ENCODE measurements around the gene OR10V1.

OR10V1 gene

DNA sequence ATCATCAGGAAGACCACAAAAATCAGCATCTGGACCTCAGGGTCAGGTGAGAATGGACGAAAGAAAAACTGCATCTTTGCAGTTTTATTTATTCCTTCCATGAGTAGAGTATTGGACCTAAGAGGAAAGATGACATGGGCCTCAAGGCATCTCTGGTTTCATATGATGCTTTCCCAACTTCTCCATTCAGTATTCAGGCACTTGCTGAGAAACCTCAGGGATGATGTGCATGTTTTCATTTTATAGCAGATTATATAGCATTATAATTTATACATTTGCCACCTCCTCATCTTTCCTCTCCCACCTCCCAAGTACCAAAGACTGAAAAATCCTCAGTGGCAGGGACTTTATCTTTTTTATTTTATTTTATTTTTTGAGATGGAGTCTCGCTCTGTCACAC lies at the start of gene OR10V1:
Gene OR10V1, minus strand, starts transcription at position 101 of the 400 bp plus-strand sequence. Its CDS starts 0 bp downstream, at position 101.
- Mint-ChIP-seq H3K27ac (ENCODE audit: low read depth) (no peak within 1 kb of the TSS), H3K9me3 (no peaks in the 10 kb centered on the region)

GRCh38 chr11:59761993-59762392 lies 48.3 kb upstream of the OR10V1 start:
- H3K27ac Mint-ChIP-seq (ENCODE audit: low read depth): no peak overlapping the region
- no peaks in the 10 kb centered on the region for H3K9me3 Mint-ChIP-seq
- no peak for ATAC-seq (replicated peaks; ENCODE audit: extremely low read depth, poor library complexity, severe bottlenecking)
- no peaks in the 10 kb centered on the region for H3K27me3 Mint-ChIP-seq
- no peak overlapping the region for H3K4me3 Mint-ChIP-seq
- no peak for DNase-seq (ENCODE audit: low spot score in 2 of 2)
- H3K36me3 Mint-ChIP-seq (ENCODE audit: insufficient read depth): no peaks in the 10 kb centered on the region
- peaks cover 14% of the 10 kb centered on the region for H3K4me1 Mint-ChIP-seq

More for the DNA sequence above, at the start of gene OR10V1:
- H3K36me3 Mint-ChIP-seq (ENCODE audit: insufficient read depth): no peaks in the 10 kb centered on the region
- ATAC-seq (replicated peaks; ENCODE audit: extremely low read depth, poor library complexity, severe bottlenecking): no peak
- no peak within 1 kb of the TSS for H3K4me3 Mint-ChIP-seq
- H3K4me1 Mint-ChIP-seq: no peaks in the 10 kb centered on the region
- peaks cover 50% of the 10 kb centered on the region for H3K27me3 Mint-ChIP-seq
- no peak for DNase-seq (ENCODE audit: low spot score in 2 of 2)

DNA sequence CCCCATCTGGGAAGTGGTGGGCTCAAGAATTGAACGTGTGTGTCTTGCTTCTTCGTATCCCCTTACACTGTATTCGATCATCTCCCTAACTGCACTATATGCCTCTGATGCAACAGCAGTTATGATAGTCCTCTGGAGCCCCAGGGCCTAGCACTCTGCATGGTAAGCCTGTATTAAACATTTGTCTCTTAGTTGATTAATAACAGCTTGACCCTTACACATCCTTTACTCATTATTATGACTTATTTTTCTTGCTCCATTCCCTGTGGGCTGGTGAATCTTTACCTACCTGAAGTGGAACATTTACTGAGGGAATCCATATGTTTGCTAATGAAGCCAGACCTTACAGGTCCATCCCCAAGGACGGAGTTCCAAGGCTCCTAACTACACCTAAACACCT lies 47.1 kb upstream of the OR10V1 start:
- ATAC-seq (replicated peaks; ENCODE audit: extremely low read depth, poor library complexity, severe bottlenecking): no peak
- Mint-ChIP-seq H3K27me3 (no peaks in the 10 kb centered on the region), H3K36me3 (ENCODE audit: insufficient read depth) (peaks cover 3% of the 10 kb centered on the region), H3K4me1 (peaks cover 22% of the 10 kb centered on the region), H3K27ac (ENCODE audit: low read depth) (no peak overlapping the region), H3K4me3 (no peak overlapping the region), H3K9me3 (no peaks in the 10 kb centered on the region)
- DNase-seq (ENCODE audit: low spot score in 2 of 2): no peak

GRCh38 chr11:59759900-59760299 lies 46.3 kb upstream of the OR10V1 start:
- Mint-ChIP-seq H3K4me1 (peaks cover 19% of the 10 kb centered on the region), H3K27me3 (no peaks in the 10 kb centered on the region), H3K27ac (ENCODE audit: low read depth) (no peak overlapping the region), H3K4me3 (no peak overlapping the region), H3K9me3 (no peaks in the 10 kb centered on the region), H3K36me3 (ENCODE audit: insufficient read depth) (peaks cover 4% of the 10 kb centered on the region)
- ATAC-seq (replicated peaks; ENCODE audit: extremely low read depth, poor library complexity, severe bottlenecking) (no peak), DNase-seq (ENCODE audit: low spot score in 2 of 2) (no peak)

- Mint-ChIP-seq H3K27me3 (no peaks in the 10 kb centered on the region), H3K36me3 (ENCODE audit: insufficient read depth) (peaks cover 10% of the 10 kb centered on the region), H3K27ac (ENCODE audit: low read depth) (no peak overlapping the region), H3K9me3 (no peaks in the 10 kb centered on the region), H3K4me1 (peaks cover 31% of the 10 kb centered on the region), H3K4me3 (no peak overlapping the region)
- DNase-seq (ENCODE audit: low spot score in 2 of 2) (no peak), ATAC-seq (replicated peaks; ENCODE audit: extremely low read depth, poor library complexity, severe bottlenecking) (no peak)
Measured at GRCh38 chr11:59758401-59759037, 44.9 kb upstream of the OR10V1 start.

- Mint-ChIP-seq H3K27me3 (no peaks in the 10 kb centered on the region), H3K27ac (ENCODE audit: low read depth) (no peak overlapping the region)
- DNase-seq (ENCODE audit: low spot score in 2 of 2): no peak
Measured at GRCh38 chr11:59756845-59757244, 43.2 kb upstream of the OR10V1 start.

DNA sequence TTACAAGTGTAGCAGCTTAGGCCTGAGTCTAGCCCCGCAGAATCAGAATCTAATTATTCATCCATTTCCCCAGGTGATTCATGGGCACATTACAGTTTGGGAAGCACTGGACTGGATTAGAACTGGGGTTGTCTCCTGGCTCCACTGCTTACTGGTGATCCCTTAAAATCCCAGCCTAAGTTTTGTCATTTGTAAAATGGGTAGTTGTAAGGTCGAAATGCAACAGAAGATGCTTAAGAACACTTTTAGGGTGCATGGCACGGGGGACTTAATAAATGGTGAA lies 42.9 kb upstream of the OR10V1 start:
- Mint-ChIP-seq H3K36me3 (ENCODE audit: insufficient read depth) (peaks cover 10% of the 10 kb centered on the region), H3K9me3 (no peaks in the 10 kb centered on the region), H3K4me3 (peak overlapping the region; percentile 93), H3K27me3 (no peaks in the 10 kb centered on the region), H3K4me1 (peaks cover 31% of the 10 kb centered on the region), H3K27ac (ENCODE audit: low read depth) (no peak overlapping the region)
- ATAC-seq (replicated peaks; ENCODE audit: extremely low read depth, poor library complexity, severe bottlenecking) (no peak), DNase-seq (ENCODE audit: low spot score in 2 of 2) (no peak)

More at GRCh38 chr11:59756845-59757244, 43.2 kb upstream of the OR10V1 start:
- ATAC-seq (replicated peaks; ENCODE audit: extremely low read depth, poor library complexity, severe bottlenecking): no peak
- peak overlapping the region; percentile 93 for H3K4me3 Mint-ChIP-seq
- no peaks in the 10 kb centered on the region for H3K9me3 Mint-ChIP-seq
- H3K4me1 Mint-ChIP-seq: peaks cover 31% of the 10 kb centered on the region
- peaks cover 10% of the 10 kb centered on the region for H3K36me3 Mint-ChIP-seq (ENCODE audit: insufficient read depth)

DNA sequence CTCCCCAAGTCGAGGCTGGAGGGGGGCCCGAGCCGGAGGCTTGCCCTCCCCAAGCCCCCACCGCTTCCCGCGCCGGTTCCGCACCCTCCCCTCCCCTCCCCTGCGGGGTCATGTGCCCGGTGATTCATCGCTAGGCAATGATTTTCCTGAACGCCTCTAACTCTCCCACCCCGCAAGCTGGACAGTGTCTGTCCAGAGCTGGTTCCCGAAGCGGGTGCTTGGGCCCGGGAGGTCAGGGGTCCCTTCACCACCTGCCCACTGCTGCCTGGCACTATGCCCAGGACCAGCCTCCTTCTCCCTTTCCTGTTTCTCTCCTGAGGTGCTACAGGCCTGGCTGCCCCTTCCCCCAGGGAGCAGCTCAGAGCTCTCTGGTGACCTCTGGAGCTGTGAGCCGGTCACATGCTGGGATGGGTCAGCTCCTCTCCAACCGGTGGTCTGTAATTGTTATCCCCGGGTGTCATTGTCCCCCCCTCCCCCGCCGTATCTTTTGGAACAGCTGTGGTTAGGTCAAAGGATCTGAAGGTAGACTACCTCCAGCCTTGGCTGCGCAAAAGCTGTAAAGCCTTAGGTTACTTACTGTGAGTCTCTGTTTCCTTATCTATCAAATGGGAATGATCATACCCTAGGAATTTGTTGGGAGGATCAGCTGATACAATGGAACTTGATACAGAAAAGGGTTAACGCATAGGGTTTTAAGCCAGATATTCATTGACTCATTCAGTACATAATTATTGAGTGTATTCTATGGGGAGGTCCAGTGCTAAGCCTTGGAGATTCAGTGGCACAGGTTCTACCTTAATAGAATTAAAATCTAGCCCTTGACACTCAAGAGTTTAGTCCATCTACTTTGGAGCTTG lies 42.3 kb upstream of the OR10V1 start:
- ATAC-seq (replicated peaks; ENCODE audit: extremely low read depth, poor library complexity, severe bottlenecking) (peak; percentile 33), DNase-seq (ENCODE audit: low spot score in 2 of 2) (peak in 1 of 2 donors; percentile 14)
- peaks cover 10% of the 10 kb centered on the region for H3K36me3 Mint-ChIP-seq (ENCODE audit: insufficient read depth)
- H3K4me1 Mint-ChIP-seq: peaks cover 31% of the 10 kb centered on the region
- H3K4me3 Mint-ChIP-seq: peak overlapping the region; percentile 93
- H3K27me3 Mint-ChIP-seq: peaks cover 3% of the 10 kb centered on the region
- H3K27ac Mint-ChIP-seq (ENCODE audit: low read depth): no peak overlapping the region
- H3K9me3 Mint-ChIP-seq: no peaks in the 10 kb centered on the region

- peaks cover 31% of the 10 kb centered on the region for H3K4me1 Mint-ChIP-seq
- DNase-seq (ENCODE audit: low spot score in 2 of 2) (peak; percentile 19 to 47), ATAC-seq (replicated peaks; ENCODE audit: extremely low read depth, poor library complexity, severe bottlenecking) (peak; percentile 83)
- H3K27me3 Mint-ChIP-seq: peaks cover 10% of the 10 kb centered on the region
- H3K36me3 Mint-ChIP-seq (ENCODE audit: insufficient read depth): peaks cover 10% of the 10 kb centered on the region
- H3K9me3 Mint-ChIP-seq: no peaks in the 10 kb centered on the region
- peak within 1 kb of the TSS; percentile 93 for H3K4me3 Mint-ChIP-seq
- H3K27ac Mint-ChIP-seq (ENCODE audit: low read depth): peak within 1 kb of the TSS; percentile 82
Measured at GRCh38 chr11:59754859-59755700, 41.4 kb upstream of the OR10V1 start, which contains the start of gene STX3. TSS of gene STX3 (plus strand) at chr11:59755376. CDS start at chr11:59755606, 230 bp downstream.

DNA sequence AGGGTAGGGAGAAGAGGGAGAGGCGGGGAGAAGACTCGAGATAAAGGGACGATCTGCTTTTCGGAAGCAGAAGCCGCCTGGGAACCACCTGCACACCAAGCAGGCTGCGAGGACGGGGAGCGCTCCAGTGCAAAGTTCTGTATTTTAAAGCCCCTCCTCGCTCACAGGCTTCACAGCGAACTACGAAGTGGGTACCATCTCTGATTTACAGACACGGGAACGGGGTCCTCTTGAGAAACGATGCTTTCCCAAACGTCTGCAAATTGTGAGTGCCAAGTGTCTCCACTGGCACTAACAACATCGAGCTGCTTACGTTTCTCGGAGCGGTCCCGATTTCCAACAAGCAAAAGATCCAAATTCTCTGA lies 40.8 kb upstream of the OR10V1 start:
- H3K9me3 Mint-ChIP-seq: no peaks in the 10 kb centered on the region
- H3K4me1 Mint-ChIP-seq: peaks cover 31% of the 10 kb centered on the region
- peak overlapping the region; percentile 82 for H3K27ac Mint-ChIP-seq (ENCODE audit: low read depth)
- peaks cover 10% of the 10 kb centered on the region for H3K36me3 Mint-ChIP-seq (ENCODE audit: insufficient read depth)
- peak overlapping the region; percentile 93 for H3K4me3 Mint-ChIP-seq
- ATAC-seq (replicated peaks; ENCODE audit: extremely low read depth, poor library complexity, severe bottlenecking) (peak; percentile 30), DNase-seq (ENCODE audit: low spot score in 2 of 2) (no peak)
- peaks cover 13% of the 10 kb centered on the region for H3K27me3 Mint-ChIP-seq

DNA sequence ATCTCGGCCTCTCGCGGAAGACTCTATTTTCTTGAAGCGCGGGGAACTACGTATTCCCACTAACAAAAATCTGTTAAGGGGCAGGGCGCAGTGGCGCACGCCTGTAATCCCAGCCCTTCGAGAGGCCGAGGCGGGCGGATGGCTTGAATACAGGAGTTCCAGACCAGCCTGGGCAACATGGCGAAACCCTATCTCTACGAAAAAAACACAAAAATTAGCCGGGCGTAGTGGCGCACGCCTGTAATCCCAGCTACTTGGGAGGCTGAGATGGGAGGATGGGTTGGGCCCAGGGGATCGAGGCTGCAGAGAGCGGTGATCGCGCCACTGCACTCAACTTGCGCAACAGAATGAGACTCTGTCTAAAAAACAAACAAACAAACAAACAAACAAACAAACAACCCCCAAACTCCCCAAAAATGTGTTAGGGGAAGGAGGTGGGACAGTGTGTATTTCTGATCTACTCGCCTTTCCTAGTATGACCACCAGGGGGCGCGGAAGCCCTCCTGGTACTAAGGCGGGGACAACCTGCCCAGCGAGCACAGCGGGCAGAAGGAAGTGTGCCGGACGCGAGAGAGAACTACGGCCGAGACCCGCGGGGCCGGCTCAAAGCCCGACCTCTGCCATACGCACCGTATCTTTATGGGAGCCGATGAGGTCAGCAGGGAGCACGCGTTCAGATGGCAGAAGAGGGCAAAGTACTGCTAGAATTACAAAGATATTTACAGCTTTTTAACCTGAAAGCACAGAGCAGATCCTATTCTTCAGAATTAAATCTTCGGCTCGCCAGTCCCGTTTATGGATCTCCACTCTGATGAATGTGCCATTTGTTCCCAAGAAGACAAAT lies 40.2 kb upstream of the OR10V1 start:
- Mint-ChIP-seq H3K27me3 (peaks cover 19% of the 10 kb centered on the region), H3K27ac (ENCODE audit: low read depth) (peak overlapping the region; percentile 82), H3K4me1 (peaks cover 31% of the 10 kb centered on the region), H3K36me3 (ENCODE audit: insufficient read depth) (peaks cover 10% of the 10 kb centered on the region), H3K4me3 (peak overlapping the region; percentile 93), H3K9me3 (no peaks in the 10 kb centered on the region)
- peak; percentile 61 for ATAC-seq (replicated peaks; ENCODE audit: extremely low read depth, poor library complexity, severe bottlenecking)
- peak; percentile 64 to 79 for DNase-seq (ENCODE audit: low spot score in 2 of 2)

- DNase-seq (ENCODE audit: low spot score in 2 of 2) (no peak), ATAC-seq (replicated peaks; ENCODE audit: extremely low read depth, poor library complexity, severe bottlenecking) (no peak)
- H3K36me3 Mint-ChIP-seq (ENCODE audit: insufficient read depth): no peaks in the 10 kb centered on the region
- peaks cover 60% of the 10 kb centered on the region for H3K27me3 Mint-ChIP-seq
- no peak overlapping the region for H3K4me3 Mint-ChIP-seq
- H3K4me1 Mint-ChIP-seq: no peaks in the 10 kb centered on the region
- no peaks in the 10 kb centered on the region for H3K9me3 Mint-ChIP-seq
- no peak overlapping the region for H3K27ac Mint-ChIP-seq (ENCODE audit: low read depth)
Measured at GRCh38 chr11:59746111-59746510, 32.5 kb upstream of the OR10V1 start.

Data from central memory CD8-positive, alpha-beta T cell (primary cell).